Keratinocyte (primary cell): ENCODE data around the gene TPCN1.

ENCODE experiments used
- EZH2 ChIP-seq: IDR thresholded peaks from one replicate; pipeline ENCODE4 v1.6.1; 2012; ENCODE audit warnings: inconsistent platforms, mild to moderate bottlenecking, low read length, moderate library complexity
- TF ChIP-seq, protein P1 (sequence below), 3 experiments: IDR thresholded peaks in 1 of 3; conservative IDR thresholded peaks in 1 of 3; optimal IDR thresholded peaks in 1 of 3; 2 replicates in 2 of 3; 3 replicates in 1 of 3; pipeline versions ENCODE3 to v1.5.1; 2011; ENCODE audit warnings: low read length in 3 of 3, mild to moderate bottlenecking in 3 of 3, moderate library complexity in 2 of 3, control low read depth in 1 of 3, inconsistent platforms in 1 of 3; ENCODE audit not compliant: insufficient read depth in 2 of 3; ENCODE audit errors: extremely low read depth in 1 of 3

DNA sequence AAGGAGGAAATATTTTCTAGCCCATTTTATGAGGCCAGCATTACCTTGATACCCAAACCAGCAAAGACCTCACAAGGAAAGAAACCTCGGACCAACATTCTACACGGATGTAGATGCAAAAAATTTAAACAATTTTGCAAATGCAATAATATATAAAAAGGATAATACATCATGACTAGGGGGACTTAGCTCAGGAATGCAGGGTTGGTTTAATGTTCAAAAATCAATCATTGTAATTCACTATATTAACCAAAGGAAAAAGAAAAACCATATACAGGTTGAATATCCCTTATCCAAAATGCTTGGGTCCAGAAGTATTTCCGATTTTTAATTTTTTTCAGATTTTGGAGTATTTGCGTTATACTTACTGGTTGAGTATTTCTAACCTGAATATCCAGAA, 33.0 kb downstream of the TPCN1 start:
- no peak for TF ChIP-seq EZH2
- TF ChIP-seq, protein P1, sequence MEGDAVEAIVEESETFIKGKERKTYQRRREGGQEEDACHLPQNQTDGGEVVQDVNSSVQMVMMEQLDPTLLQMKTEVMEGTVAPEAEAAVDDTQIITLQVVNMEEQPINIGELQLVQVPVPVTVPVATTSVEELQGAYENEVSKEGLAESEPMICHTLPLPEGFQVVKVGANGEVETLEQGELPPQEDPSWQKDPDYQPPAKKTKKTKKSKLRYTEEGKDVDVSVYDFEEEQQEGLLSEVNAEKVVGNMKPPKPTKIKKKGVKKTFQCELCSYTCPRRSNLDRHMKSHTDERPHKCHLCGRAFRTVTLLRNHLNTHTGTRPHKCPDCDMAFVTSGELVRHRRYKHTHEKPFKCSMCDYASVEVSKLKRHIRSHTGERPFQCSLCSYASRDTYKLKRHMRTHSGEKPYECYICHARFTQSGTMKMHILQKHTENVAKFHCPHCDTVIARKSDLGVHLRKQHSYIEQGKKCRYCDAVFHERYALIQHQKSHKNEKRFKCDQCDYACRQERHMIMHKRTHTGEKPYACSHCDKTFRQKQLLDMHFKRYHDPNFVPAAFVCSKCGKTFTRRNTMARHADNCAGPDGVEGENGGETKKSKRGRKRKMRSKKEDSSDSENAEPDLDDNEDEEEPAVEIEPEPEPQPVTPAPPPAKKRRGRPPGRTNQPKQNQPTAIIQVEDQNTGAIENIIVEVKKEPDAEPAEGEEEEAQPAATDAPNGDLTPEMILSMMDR (optimal IDR thresholded peaks at IDR 0.05 in 1 of 3, IDR thresholded peaks at IDR 0.05 in 1 of 3, conservative IDR thresholded peaks at IDR 0.05 in 1 of 3; ENCODE audit: extremely low read depth in 1 of 3, insufficient read depth in 2 of 3, low read length in 3 of 3), result no peak
